SK-N-MC (cell line): ENCODE measurements around the gene VPS11.

Experiments
- EZH2 ChIP-seq: fragments of 200-600 bp; sonication (generic); IDR thresholded peaks from one replicate; pipeline ENCODE4 v1.6.1; 2017; ENCODE audit warnings: antibody characterized with exemption
- POLR2AphosphoS5 ChIP-seq: IDR thresholded peaks from 2 replicates; pipeline ENCODE4 v1.6.1; 2012; ENCODE audit warnings: mild to moderate bottlenecking, low read depth, low read length, borderline replicate concordance

DNA sequence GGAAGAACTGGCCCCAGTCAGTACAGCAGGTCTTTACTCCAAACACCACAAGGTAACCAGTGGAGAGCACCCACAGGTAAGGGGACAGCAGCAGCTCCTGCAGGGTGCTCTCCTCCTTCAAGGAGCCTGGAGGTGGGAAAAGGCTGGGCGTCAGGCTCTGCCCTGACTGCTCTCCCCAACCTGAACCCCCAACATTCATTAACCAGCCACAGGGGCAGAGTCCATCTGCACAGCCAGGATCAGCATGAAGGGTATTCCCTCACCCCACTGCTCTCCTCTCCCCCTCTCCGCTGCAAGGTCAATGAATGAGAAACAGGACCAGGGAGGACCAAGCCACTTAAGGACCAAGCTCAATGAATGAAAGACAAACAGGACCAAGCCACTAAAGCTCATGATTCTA lies 40.6 kb upstream of the VPS11 start:
- no peak for TF ChIP-seq POLR2AphosphoS5
- TF ChIP-seq EZH2: no peak
